Erythroblast (primary cell): ENCODE data around the gene EME2.

Experiments used
- GATA1 ChIP-seq: IDR thresholded peaks from 2 replicates; pipeline ENCODE4 v1.6.1; 2011; ENCODE audit warnings: low read depth, mild to moderate bottlenecking, control low read depth, low read length, moderate library complexity
- POLR2A ChIP-seq: IDR thresholded peaks from 2 replicates; pipeline ENCODE4 v1.6.1; 2011; ENCODE audit warnings: mild to moderate bottlenecking, low read length

- no peak for TF ChIP-seq POLR2A
- no peak for TF ChIP-seq GATA1
Measured at GRCh38 chr16:1760911-1761310, 11.7 kb upstream of the EME2 start.
